NCI-H2081 (cell line): Measurements from ENCODE around the gene TMSB10.
A peak's percentile ranks its signal among the peaks of the same experiment; 100 is the strongest.
"Not testable (repeated sequence)": the region's sequence is repeated elsewhere in the genome, so short reads cannot be mapped to it uniquely, and the experiment has no call there.

ENCODE experiments used
- DNase-seq, 2 experiments: peaks; one replicate each; lab custom pipeline; 2025; lab: John Stamatoyannopoulos, UW

The TMSB10 gene

DNA sequence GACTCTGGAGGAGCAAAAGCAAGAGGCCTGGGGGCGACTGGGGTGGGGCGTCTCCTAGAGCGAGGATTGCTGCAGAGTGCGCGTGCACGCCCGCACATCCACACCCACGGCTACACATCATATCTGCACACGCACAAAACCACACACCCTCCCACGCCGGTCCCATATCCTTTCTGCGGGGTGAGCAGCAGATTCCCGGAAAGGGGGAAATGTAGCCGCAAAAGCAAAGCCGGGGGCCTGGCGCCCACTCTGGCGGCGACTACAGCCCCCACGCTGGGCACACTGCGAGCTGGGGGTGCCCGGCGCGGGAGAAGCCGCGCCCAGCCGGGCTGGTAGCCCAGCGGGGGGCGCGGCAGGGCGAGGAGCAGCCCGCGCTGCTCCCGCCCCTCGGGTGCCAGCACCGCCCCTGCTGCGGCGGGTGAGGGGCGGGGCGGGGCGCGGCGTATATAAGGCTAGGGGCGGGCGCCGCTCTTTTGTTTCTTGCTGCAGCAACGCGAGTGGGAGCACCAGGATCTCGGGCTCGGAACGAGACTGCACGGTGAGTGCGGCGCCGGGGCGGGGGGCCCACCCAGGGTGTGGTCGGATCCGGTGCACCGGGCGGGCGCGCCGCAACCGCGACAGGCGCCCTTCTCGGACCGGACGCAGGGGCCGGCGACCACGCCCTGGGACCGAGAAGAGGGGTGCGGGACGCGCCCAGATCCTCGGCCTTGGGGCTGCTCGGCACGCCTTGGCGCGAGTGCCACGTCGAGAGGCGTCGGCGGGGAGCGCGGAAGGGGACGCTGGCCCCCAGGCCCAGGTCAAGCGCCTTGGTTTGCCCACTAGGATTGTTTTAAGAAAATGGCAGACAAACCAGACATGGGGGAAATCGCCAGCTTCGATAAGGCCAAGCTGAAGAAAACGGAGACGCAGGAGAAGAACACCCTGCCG, at the start of gene TMSB10:
TMSB10 (plus strand) TSS at position 476 of the 927 bp plus-strand sequence.
- peak; percentile 83 to 86 for DNase-seq

GRCh38 chr2:84855731-84856130, 49.7 kb upstream of the TMSB10 start:
- no peak for DNase-seq

DNA sequence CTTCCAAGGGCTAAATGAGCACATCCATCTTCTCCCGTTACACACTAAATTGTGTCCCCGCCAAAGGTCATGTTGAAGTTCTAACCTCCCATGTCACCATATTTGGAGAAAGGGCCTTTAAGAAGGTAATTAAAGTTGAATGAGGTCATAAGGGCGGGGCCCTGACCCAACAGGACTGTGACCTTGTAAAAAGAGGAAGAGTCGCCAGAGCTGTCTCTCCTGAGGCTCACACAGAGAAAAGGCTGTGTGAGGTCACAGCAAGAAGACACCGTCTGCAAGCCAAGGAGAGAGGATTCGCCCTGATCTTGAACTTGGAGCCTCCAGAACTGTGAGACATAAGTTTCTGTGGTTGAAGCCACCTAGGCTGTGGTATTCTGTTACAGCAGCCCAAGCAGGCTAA, 48.7 kb upstream of the TMSB10 start:
- DNase-seq, result no peak

DNA sequence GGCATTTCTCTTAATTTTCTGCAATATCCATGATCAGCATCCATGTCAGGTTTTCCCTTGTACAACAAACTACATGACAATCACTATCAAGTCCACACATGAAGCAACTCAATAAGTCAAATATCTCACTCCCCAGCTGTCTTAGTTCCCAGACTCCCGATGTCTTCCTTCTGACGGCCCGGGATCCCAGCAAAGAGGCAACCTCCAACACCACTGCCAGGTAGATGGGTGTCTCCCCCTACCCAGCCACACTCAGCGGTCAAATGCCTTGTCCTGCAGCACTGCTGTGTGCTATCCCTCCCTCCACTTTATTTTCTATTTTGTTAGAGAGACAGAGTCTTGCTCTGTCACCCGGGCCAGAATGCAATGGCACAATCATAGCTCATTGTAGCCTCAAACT, 47.9 kb upstream of the TMSB10 start:
- DNase-seq, result no peak

DNA sequence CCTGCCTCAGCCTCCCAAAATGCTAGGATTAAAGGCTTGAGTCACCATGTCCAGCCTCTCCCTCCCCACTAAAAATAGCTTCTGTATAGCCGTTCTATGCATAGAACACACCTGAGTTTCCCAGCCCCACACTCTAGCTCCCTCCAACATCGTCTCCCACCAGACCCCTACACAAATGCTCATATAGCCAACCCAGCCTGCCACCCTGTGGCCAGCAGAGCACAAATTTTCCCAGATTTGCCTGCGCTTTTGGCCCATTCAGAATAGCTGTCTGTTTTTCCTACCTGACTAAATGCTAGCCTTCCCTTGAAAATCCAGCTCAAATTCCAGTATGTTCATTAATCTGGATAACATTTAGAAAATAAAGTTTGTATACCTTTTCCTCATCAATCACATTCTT, 47.3 kb upstream of the TMSB10 start:
- DNase-seq, result no peak

GRCh38 chr2:84858937-84859336, 46.5 kb upstream of the TMSB10 start:
- DNase-seq, result no peak

DNA sequence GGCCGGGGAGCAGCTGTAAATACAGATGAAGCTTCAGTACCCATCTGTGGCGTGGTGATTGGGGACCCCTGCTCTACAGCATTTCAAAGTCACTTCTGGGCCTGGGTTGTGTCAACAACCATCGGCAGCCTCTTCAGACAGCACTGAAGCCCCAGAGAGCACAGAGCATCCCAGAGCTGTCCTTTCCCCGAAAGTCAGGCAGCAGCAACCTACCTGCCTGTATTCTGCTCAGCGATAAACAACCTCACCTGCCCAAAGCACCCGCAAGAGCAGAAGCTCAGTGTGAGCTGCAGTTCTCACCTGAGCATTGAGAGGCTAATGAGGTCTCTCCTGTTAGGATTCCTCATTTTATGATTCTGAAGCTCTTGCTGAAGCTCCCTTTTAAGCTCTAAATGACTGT, 43.9 kb upstream of the TMSB10 start:
- no peak for DNase-seq

- no peak for DNase-seq
Observed at GRCh38 chr2:84862006-84862405, 43.5 kb upstream of the TMSB10 start.

DNA sequence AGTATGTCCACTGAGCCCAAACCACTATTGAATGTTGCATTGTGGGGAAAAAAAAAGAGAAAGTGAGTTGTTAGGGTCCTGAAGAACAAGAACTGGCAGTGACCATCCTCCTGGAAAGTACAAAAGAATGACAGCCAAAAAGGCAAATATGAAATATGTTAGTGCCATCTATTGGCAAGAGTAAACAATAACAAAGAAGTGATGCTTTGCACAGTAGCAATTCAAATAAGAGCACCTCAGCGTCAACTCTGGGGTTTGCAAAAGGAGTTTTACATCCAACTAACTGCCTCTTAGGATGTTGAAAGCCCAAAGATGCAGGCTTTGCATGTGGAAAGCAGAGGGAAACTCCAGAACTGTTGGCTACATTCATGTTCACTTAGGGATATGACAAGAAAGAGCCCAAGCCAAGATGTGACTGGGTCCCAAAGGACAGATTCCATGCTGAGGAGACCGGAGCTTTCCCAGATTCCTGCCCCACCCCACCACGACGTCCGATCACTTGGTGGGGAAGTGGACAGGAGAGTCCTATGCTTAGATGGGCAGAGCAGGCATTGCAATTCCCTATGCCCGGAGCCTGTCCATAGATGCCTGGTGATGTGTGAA, 40.2 kb upstream of the TMSB10 start:
- DNase-seq, result no peak

- no peak for DNase-seq
Observed at GRCh38 chr2:84866122-84866521, 39.3 kb upstream of the TMSB10 start.

DNA sequence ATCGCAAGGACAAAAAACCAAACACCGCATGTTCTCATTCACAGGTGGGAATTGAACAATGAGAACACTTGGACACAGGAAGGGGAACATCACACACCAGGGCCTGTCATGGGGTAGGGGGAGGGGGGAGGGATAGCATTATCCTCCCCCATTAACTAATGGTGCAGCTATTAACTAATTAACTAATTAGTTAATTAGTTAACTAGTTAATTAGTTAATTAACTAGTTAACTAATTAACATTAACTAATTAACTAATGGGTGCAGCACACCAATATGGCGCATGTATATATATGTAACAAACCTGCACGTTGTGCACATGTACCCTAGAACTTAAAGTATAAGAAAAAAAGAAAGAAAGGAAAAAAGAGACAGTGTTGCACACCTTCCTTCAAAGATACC, 37.1 kb upstream of the TMSB10 start:
- DNase-seq, result not testable (repeated sequence)

GRCh38 chr2:84870306-84870705, 35.1 kb upstream of the TMSB10 start:
- no peak for DNase-seq

- DNase-seq, result not testable (repeated sequence)
Observed at GRCh38 chr2:84872691-84873090, 32.8 kb upstream of the TMSB10 start.

DNA sequence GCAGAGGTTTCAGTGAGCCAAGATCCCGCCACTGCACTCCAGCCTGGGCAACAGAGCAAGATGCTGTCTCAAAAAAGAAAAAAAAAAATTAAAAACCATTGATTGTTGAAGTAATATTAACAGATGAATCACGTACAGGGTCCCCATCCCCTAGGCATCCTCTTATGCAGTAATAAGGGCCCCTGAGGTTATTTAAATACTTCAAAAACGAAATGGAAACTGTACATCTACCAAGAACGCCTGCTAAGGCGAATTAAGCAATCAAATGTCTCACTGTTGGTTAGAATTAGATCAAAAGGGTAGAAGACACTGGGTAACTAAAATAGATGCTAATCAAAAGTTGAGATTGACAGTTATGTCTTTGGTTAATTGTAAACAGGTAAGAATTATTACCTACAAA, 32.1 kb upstream of the TMSB10 start:
- no peak for DNase-seq

- DNase-seq, result no peak
Observed at GRCh38 chr2:84874381-84875212, 30.9 kb upstream of the TMSB10 start.

- no peak for DNase-seq
Observed at GRCh38 chr2:84875213-84875560, 30.3 kb upstream of the TMSB10 start.

- DNase-seq, result not testable (repeated sequence)
Observed at GRCh38 chr2:84875619-84876018, 29.8 kb upstream of the TMSB10 start.

DNA sequence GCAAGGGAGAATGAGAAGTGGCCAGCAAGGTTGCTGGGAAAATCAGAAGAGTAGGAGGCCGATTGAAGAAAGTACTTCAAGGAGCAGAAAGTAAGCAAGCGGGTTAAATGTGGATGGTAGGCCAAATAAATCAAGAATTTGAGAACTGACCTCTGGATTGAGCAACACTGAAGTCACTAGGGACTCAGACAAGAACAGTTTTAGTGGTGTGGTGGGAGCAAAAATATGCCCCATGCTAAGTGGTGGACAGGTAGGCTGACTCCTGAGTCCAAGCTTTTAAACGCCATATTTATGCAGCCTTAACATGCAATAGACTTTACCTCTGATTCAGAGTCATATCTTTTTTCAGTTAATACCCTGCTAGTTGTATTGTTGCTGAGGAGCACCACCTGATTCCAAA, 29.1 kb upstream of the TMSB10 start:
- no peak for DNase-seq

GRCh38 chr2:84878459-84878858, 27.0 kb upstream of the TMSB10 start:
- DNase-seq, result no peak

- DNase-seq, result no peak
Observed at GRCh38 chr2:84878896-84879583, 26.4 kb upstream of the TMSB10 start.

GRCh38 chr2:84879584-84880394, 25.7 kb upstream of the TMSB10 start:
- no peak for DNase-seq

DNA sequence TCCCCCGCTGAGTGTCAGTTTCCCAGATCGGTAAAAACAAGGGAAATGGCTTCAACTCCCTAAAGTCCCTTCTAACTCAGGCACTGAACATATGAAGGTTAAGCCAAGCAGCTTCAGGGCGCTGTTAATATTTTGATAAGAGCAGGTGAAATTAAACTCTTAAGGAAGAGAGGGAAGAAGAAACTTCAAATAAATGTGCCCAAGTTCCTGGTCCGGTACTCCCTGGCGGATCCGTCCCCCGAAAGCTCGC, 25.1 kb upstream of the TMSB10 start:
- no peak for DNase-seq
